UCSD-AML1 (cell line): Measurements from ENCODE around the gene CELF2.

Experiments
- DNase-seq: peaks from one replicate; lab custom pipeline; 2025; ENCODE audit not compliant: unreplicated experiment; lab: John Stamatoyannopoulos, UW

Gene CELF2

DNA sequence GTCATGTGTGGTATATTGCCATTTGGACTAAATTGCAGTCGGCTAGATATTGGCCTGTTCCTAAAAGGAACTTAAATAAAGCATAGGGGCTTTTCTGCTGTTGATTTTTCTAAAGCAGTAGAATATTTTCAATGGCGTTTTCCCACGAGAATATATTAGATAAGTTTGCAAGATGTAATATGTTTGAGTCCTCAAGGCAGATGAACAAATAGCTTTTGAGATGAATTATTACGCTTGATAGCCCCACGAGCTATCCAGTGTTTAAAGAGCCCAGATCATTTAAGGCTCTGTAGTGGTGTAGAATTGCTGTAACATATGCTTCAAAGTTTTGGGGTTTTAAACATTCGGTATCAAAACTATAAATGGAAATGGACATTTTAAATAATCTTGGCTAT lies 2.9 kb downstream of the CELF2 start:
- no peak for DNase-seq

DNA sequence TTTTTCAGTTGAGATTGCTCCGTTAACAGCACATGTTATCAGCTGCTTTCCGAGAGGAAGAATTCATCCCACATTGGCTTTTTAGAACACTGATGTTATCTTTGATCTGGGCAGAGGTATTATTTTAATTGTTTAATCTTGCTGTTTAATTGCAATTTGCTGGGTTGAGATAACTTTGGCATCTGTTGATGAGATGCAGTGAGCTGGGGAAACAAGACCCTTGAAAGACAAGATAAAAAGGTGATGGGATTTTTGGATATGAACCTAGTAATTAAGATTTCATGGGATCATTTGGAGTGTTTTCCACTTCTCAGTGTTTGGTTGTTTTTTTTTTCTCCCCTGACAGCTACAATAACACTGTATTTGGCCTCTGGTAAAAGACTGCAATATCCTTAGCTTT lies 4.5 kb downstream of the CELF2 start:
- no peak for DNase-seq

DNA sequence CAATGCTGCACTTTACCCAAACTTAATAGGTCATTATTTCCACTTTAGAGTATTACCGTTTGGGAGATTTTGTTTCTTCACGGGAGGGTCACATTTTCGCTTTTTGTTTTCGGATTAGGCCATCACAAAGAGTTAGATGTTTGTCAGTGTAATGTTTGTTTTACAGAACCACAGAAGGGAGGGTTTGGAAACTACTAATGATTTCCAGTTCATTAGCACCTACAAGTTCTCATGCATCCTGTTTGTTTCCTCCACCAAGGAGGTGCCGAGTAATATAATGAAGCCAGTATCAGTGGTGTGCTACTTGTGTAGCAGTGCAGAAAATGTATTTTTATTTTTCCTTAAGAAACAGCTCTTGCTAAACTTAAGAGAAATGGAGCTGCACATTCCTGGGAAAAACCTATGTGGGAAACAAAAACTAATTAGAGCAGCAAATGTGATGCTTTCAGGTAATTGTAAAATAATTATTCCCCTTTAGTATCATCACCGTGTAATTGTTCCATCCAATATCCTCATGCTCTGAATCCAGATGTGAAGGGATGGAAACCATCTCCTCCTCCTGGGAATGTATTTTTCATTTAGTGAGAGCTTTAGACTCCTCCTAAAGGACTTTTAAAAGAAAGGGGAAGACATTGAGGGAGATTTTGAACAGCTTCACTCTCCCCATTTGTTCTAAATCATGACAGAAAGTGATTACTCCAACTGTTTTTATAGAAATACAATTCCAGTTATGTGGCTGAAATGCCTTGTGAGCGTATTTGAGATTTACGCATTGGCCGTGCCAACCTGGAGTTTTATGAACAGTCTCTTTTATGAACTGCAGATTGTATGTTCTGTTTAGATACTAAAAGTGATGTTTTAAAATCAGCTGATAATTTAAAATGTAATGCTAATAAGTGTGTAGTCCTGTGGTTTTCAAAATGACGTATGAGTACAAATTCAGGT lies 5.6 kb downstream of the CELF2 start:
- DNase-seq, result no peak

DNA sequence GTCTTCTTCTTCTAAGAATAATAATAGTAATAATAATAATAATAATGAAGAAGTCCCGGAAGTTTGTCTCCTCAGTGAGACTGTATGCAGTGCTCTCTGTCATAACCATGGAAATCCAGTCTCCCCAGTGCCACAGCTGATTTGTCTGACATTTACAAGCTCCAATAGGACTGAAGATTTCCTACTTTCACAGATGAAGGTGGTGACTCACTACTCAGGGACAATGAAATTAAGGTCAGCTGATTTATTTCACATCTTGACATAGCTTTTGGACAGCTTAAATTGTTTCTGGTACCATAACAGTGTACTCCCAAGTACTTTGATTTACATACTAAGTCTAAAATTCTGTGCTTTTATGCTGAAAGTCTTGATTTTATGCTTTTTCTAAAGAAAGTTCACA lies 6.9 kb downstream of the CELF2 start:
- DNase-seq, result no peak

DNA sequence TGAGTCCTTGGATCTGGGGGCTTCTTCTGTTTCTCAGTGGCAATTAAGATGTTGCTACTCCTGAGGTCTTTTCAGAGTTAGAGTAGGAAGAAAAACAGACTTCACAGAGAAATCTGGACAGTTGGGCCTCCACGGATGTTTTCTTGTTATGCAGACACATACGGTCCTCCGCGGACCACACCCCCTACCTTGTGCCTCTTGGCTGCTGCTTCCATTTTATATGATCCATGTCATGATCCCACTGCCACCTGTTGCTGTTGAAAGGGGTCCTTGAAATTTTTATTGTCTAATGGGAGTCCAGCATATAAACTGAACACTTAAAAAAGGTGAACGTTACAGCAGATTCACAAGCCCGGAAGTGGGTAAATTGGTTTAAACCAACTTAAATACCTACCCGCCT lies 8.3 kb downstream of the CELF2 start:
- DNase-seq, result no peak

DNA sequence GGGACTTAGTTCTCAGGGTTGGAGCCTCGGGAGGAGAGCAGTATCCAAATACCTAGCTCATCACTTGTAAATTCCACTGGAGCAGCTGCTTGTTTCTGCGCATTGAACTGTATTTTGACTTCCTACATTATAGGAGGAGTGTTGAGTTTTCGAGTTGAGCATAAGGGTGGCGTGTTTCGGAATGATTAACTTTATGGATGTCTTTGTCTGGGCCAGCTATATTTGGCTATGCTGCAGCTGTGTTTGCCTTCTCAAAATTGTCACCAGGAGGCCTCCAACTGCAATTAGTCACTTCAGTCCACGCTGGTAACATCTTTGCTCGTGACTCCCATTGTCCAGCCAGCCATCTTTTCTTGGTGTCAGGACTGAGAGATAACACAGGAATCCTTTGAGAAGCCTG lies 9.1 kb downstream of the CELF2 start:
- DNase-seq, result no peak

DNA sequence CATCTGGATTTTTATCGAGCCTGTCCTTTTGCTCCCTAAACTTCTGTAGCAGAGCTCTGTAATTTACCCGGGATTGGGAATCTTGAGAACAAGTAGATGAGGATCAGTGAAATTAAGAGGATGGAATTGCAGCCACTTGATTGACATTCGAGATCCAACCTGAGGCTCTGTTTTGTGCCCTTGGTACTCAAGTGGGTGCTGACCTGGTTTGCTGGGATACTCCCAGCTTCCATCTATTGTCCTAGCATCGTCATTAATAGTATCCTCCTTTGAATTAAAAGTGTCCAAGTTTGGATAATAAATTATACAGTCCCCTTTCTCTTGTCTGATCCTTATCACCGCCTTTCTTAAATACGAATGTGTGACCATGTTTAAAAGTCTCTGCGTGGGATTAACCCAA lies 17.1 kb downstream of the CELF2 start:
- DNase-seq, result no peak

DNA sequence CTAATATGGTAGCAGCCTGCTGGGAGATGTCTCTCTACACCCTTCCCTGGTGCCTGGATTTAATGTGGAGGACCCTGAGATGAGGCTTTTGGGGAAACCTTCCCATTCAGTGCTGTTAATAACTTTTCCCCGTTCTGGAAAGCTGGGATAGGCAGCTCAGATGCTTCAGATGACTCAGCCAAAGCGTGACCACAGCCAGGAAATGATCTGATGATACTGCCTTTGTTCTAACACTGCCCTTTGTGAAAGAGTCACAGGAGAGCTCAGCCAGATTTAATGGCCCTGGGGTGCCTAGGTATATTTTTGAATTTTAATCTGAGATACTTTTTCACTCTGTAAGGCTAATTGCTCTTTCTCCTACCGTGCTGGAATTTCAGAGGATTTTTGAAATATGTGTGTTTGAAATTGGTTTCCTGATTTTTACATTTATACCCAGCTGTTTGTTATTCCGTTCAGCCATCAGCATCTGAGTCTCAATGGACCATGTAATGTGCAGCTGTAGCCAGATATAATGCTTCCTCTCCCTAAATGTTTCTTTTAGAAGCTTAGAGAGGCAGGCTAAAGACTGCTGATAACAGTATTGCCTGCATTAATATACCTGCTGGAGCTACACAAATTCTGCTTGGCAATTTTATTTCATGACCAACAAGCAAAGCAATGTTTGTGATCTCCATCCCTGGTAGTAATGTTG lies 17.8 kb downstream of the CELF2 start:
- DNase-seq, result no peak

DNA sequence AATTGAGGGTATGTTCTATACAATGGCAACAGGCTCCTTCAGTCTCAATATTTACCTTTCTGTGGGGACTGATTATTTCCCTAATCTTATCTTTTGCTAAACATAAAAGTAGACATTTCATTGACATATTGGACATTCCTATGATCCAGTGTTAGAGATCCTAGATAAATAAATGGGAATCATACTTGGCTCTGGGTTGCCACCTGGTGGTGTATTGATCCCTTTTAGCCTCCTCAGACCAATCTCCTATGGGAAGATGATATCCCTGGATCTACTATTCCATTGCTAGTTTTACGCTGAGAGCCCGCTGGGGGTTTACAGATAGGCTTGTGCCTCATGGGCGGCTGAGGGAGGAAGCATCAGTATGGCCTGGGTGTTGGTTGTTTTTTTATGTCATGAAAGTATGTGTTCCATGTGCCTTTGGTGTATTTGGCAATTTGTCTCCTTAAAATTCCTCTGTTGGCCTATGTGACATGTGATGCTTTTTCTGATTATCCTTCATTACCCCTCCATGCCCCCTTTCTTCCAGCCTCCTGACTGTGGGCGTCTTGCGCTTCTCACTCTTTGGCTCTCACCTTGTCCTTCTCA lies 18.8 kb downstream of the CELF2 start:
- no peak for DNase-seq

DNA sequence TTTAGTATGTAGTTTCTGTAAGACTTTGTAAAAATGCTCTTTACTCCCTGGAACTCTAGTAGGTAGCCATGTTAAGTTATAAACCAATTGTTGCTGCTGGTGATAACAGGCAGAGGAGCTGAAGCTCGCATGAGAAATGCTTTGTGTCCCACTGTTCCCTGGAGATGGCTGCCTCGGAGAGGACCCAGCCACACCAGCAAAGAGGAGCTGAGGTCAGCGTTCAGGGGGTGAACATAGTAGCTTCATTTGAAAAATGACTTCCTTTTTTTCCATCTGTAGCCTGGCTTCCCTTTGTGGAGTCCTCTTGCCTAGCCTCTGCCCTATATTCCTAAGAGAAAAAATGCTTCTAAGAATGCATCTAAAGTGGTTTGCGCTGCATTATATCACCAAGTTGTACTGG lies 20.3 kb downstream of the CELF2 start:
- DNase-seq, result peak; percentile 18

DNA sequence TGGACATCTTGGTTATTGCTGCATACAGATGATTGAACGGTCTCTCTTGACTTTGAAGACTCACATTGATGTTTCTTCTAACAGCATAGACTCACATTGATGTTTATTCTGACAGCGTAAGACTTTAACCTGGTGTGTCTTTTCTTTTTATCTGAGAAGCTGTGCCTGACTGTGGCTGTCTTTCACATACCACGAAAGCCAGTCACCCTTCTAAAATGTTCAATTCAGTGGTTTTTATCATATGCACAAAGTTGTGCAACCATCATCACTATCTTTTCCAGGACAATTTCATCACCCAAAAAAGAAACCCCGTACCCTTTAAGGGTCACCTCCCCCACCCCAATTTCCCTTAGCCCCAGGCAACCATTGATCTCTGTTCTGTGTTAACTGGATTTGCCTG lies 24.7 kb downstream of the CELF2 start:
- DNase-seq, result no peak

DNA sequence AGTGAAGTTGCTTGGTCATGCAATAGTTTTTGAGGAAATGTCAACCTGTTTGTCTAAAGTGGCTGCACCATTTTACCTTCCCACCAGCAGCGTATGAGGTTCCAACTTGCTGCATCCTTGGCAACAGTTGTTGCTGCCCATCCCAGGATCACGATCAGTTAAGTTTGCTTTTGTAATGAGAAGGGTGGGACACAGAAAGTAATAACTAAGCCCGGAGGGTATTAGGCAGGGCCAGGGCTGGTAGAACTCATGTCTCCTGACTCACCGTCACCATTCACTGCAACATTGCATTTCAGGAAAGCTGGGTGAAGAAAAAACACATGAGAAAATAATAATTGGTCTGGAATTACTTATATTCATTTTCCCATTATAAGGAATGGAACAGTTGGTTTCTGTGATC lies 25.4 kb downstream of the CELF2 start:
- DNase-seq, result no peak

DNA sequence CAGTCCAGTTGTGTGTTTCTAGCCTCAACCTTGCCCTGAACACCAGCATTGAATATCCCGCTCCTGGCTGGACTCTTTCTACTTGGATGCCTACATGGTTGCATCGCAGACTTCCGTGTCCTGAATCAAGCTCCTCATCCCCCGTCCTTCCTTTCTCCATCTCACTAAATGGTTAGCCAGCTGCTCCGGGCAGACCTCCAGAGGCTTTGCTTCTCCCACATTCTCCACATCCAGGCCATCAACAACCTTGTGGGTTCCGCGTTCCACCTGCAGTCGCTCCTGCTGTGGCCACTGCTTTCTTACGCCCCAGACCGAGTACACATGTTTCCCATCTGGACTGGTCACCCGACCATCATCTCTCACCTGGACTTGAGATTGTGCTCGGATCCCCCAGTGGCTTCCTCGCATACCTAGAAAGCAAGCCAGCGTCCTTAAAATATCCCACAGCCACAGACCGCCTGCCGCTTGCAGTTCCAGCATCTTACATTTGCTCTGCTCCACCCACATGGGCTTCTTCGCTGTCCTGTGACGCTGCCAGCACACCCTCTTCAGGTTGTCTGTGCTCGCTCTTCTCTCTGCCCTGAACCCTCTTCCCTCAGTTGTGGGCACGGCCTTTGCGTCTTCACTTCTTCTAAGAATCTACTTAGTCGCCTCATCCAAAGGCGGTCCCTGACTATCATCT lies 25.9 kb downstream of the CELF2 start:
- DNase-seq, result no peak

DNA sequence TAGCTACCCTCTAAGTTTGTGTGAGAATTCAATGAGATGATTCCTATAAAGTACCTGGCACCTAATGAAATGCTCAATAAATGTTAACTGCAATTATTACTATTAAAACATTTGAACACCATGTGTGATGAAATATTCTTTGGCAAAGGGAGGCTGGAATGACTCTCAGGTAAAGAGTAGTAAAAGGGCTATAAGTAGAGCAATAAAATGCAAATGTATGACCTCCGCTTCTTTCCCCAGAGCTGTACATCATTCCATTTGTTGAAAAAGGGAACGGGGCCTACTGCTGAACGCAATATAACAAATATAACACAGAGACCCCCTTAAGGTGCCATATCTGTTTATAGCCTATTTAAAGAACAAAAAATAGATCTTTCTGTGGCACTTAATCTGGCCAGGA lies 27.8 kb downstream of the CELF2 start:
- DNase-seq, result no peak

DNA sequence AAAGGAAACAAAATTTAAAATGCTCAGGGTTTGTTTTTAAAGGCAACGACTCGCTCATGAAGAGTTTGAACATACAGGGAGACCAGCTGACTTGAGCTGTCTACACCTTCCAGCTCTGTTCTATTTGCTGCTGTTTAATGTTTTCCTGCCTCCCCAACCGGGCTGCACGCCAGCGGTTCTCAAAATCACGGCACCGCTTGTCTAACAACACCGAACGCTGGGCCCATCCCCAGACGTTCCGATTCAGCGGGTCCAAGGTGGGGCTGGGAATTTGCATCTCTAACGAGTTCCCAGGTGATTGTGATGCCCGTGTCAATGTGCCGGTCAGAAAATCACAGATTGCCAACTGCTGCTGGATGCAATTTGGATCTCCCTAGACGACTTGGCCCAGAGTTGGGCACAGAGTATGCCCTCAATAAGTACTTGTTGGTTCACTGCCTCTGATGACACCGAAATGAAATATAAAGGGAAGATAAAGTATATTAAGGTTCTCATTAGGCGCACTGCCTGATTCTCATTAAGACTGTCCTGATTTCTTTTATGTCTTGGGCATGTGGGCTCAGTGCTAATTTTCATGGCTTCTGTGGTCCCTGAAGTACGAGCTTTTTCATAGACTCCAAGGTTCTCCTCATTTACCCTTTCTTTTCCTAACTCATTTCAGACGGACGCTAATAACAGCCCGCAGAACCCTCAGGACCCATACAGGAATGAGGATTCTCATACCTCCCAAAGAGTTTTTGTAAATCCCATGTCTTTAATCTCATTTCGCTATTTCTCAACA lies 28.5 kb downstream of the CELF2 start:
- no peak for DNase-seq

DNA sequence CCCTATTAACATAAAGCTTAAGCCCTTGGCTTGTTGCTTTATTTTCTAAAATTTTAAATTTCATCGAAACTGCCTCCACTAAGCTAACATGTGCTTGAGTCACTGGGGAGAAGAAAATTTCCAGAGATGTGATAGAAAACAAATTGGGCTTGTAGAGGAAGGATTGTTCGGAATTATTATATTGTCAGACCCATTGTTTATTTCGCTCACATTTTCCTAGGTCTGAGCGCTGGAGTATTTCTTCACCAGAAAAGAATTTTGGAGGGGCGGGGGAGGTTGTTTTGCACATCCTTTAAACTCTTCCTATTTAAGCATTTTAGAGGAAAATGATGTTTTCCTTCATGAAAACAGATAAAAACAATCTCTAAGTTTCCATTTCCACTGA lies 29.1 kb downstream of the CELF2 start:
- DNase-seq, result no peak

DNA sequence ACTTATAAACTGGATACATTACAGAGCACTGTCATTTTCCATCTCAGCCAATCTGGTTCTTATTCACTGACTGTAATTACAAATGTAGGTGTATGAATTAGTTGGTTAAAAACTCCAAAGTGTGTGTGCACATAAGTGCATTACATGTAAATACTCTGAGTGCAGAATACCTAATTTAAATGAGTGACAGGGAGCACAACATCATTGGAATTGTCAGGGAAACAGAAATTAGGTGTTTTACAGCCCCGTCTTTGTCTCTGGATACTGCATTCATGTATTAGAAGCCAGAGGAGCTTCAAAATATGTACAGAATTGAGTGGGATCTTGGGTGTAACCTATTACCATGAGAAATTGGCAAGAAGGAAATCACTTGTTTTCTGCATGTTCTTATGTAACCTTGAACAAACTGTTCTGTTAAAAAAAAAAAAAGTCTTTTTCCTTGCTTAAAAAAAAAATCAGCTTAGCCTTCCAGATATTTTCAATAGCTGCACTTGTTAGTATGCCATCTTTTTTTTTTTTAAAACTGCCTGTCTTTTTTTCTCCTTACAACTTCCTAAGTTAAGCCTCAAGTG lies 31.1 kb downstream of the CELF2 start:
- DNase-seq, result no peak

DNA sequence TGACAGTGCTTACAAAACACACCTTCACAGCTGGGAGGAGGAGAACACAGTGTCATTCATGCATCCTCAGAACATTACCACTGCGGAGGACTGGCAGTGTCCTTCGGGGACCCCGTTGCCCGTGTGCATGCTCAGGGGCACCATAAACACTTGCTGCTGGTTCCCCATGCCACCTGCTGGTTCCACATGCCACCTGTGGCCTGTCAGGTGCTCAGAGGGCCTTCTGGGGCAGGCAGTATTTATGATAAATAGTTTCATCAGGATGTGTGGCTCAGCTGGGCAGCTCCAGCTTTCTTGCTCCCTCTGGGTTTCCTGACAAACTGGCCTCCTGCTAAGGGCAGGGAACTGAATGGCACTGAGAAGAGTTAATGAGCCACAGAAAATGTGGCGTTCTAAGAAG lies 32.1 kb downstream of the CELF2 start:
- DNase-seq, result no peak

DNA sequence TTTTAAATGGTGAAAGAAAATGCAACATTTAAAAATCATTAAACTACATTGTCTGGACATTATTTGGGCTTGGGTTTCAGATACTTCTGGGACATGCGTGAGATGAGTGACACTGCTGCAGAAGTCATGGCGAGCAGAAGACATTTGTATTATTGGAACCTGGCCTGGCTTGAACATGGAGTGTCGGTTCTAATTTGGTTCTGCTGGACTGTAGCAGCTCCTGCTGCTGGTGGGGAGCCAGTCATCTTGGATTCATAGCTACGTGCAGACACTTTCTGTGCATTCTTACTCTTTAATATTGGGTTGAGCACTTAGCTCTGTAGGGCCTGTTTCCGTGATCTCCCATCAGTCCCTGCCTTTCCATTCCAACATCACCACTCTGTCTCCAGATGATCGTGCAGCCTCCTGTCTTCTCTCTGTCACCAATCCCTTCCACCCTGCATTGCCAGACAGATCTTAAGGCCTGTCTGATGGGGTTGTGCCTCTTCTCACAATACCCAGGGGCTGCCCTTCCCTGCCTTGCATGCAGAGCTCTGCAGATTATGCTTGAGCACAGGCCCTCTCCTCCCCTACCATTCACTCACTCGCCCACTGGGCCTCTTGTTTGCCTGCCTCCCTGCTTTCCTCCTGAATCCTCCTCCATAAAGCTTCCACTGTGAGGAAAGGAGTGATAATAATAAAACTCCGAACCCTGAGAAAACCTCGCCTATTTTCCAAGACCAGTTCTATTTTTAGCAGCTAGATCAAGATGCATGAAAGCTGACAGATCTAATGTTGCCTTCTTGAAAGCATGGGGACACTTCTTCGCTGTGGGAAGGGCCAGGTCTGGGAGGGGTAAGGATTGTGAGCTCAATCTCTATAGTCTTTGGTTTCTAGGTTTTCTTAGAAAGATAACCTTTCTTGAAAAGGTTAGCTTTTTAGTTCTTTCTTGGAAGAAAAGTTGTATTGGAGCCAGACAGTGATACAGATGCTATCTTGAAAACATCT lies 32.9 kb downstream of the CELF2 start:
- no peak for DNase-seq
